KMS-11 (cell line): ENCODE results near the gene PRPF19.

Source experiments
- H2AFZ ChIP-seq: fragments of 200-600 bp; sonication (generic); 2 replicates; pipeline ENCODE4 v1.6.1; 2016; ENCODE audit warnings: antibody characterized with exemption, mixed run types, low read depth
- H3K27ac ChIP-seq: fragments of 200-600 bp; sonication (generic); 2 replicates; pipeline ENCODE4 v1.6.1; 2016; ENCODE audit warnings: mild to moderate bottlenecking, mixed run types
- H3K27me3 ChIP-seq: fragments of 200-600 bp; sonication (generic); 2 replicates; pipeline ENCODE4 v1.6.1; 2017; ENCODE audit warnings: mild to moderate bottlenecking, low read depth, mixed run types, moderate library complexity; ENCODE audit not compliant: insufficient read depth
- H3K36me3 ChIP-seq: fragments of 200-600 bp; sonication (generic); 2 replicates; pipeline ENCODE4 v1.6.1; 2017; ENCODE audit warnings: mild to moderate bottlenecking, mixed run types; ENCODE audit not compliant: insufficient read depth
- H3K4me1 ChIP-seq: fragments of 200-600 bp; sonication (generic); 2 replicates; pipeline ENCODE4 v1.6.1; 2016; ENCODE audit warnings: mild to moderate bottlenecking, low read depth, mixed run types; ENCODE audit not compliant: poor library complexity, severe bottlenecking
- H3K4me2 ChIP-seq: fragments of 200-600 bp; sonication (generic); 2 replicates; pipeline ENCODE4 v1.7.0; 2016; ENCODE audit warnings: mild to moderate bottlenecking, mixed run types
- H3K4me3 ChIP-seq: fragments of 200-600 bp; sonication (generic); IDR thresholded peaks from 2 replicates; pipeline ENCODE4 v1.6.1; 2017; ENCODE audit warnings: low read depth, low read length, mixed read lengths; ENCODE audit not compliant: insufficient read depth
- H3K79me2 ChIP-seq: fragments of 200-600 bp; sonication (generic); 2 replicates; pipeline ENCODE4 v1.6.1; 2016; ENCODE audit warnings: low read depth, mixed run types; ENCODE audit not compliant: insufficient read depth
- H3K9ac ChIP-seq: fragments of 200-600 bp; sonication (generic); 2 replicates; pipeline ENCODE4 v1.6.1; 2016; ENCODE audit warnings: mild to moderate bottlenecking, mixed run types
- H4K20me1 ChIP-seq: fragments of 200-600 bp; sonication (generic); 2 replicates; pipeline ENCODE4 v1.6.1; 2016; ENCODE audit warnings: mild to moderate bottlenecking, mixed run types; ENCODE audit not compliant: insufficient read depth
- CTCF ChIP-seq: fragments of 200-600 bp; sonication (generic); conservative IDR thresholded peaks from 2 replicates; pipeline ENCODE4 v1.6.1; 2017; ENCODE audit warnings: low read depth, mild to moderate bottlenecking, antibody characterized with exemption, low read length, moderate library complexity, mixed read lengths

PRPF19 gene

GRCh38 chr11:60906132-60906972 lies at the start of gene PRPF19:
Gene PRPF19 (minus strand): TSS chr11:60906585. CDS start chr11:60906382, 203 bp downstream.
- H2AFZ ChIP-seq, result peak within 1 kb of the TSS; percentile 63

GRCh38 chr11:60955571-60955970 lies 49.2 kb upstream of the PRPF19 start:
- Histone ChIP-seq H3K4me3 (no peak overlapping the region), H3K27me3 (no peaks in the 10 kb centered on the region), H3K27ac (no peak overlapping the region), H4K20me1 (no peaks in the 10 kb centered on the region), H3K4me1 (no peaks in the 10 kb centered on the region), H3K4me2 (no peak overlapping the region), H2AFZ (no peak overlapping the region), H3K79me2 (no peaks in the 10 kb centered on the region), H3K9ac (no peak overlapping the region), H3K36me3 (no peaks in the 10 kb centered on the region)
- no peak for TF ChIP-seq CTCF

More at GRCh38 chr11:60906132-60906972, at the start of gene PRPF19:
- Histone ChIP-seq H3K27ac (peak within 1 kb of the TSS; percentile 84), H3K4me1 (peaks cover 51% of the 10 kb centered on the region), H3K36me3 (no peaks in the 10 kb centered on the region), H3K4me2 (peak within 1 kb of the TSS; percentile 97), H3K4me3 (peak within 1 kb of the TSS; percentile 14), H3K9ac (peak within 1 kb of the TSS; percentile 86), H3K79me2 (peaks cover 41% of the 10 kb centered on the region), H4K20me1 (0 out of 2 replicates have a peak, but pooled peaks cover 6% of the 10 kb centered on the region), H3K27me3 (no peaks in the 10 kb centered on the region)
- TF ChIP-seq CTCF, result 0 out of 2 replicates have a peak, but pooled peaks have one; percentile 13

- H2AFZ ChIP-seq, result no peak overlapping the region
- H3K4me2 ChIP-seq, result no peak overlapping the region
- H3K4me3 ChIP-seq, result no peak overlapping the region
- no peak overlapping the region for H3K27ac ChIP-seq
- H3K36me3 ChIP-seq, result no peaks in the 10 kb centered on the region
- H3K27me3 ChIP-seq, result no peaks in the 10 kb centered on the region
- no peak for TF ChIP-seq CTCF
- H3K79me2 ChIP-seq, result no peaks in the 10 kb centered on the region
- H3K9ac ChIP-seq, result no peak overlapping the region
- H4K20me1 ChIP-seq, result no peaks in the 10 kb centered on the region
- no peaks in the 10 kb centered on the region for H3K4me1 ChIP-seq
These were observed 48.0 kb upstream of the PRPF19 start for GRCh38 chr11:60954421-60954820.

- H3K36me3 ChIP-seq, result no peaks in the 10 kb centered on the region
- TF ChIP-seq CTCF, result no peak
- H3K79me2 ChIP-seq, result no peaks in the 10 kb centered on the region
- no peaks in the 10 kb centered on the region for H3K27me3 ChIP-seq
- H3K9ac ChIP-seq, result no peak overlapping the region
- no peaks in the 10 kb centered on the region for H3K4me1 ChIP-seq
- no peaks in the 10 kb centered on the region for H4K20me1 ChIP-seq
- H3K27ac ChIP-seq, result no peak overlapping the region
- no peak overlapping the region for H2AFZ ChIP-seq
- H3K4me3 ChIP-seq, result no peak overlapping the region
- H3K4me2 ChIP-seq, result no peak overlapping the region
These were observed 47.4 kb upstream of the PRPF19 start for GRCh38 chr11:60953781-60954180.
